Body of pancreas (tissue), 4 donors: Measurements from ENCODE around the gene VPS16.

ENCODE experiments used
- CTCF ChIP-seq, 7 experiments: fragments of 450-650 bp in 4 of 7; fragments of 200-600 bp in 3 of 7; sonication (generic) in 3 of 7; IDR thresholded peaks; one replicate each; pipeline ENCODE4 v1.5.1; 2016 to 2019; ENCODE audit warnings: antibody characterized with exemption in 7 of 7
- POLR2A ChIP-seq, 3 donors: fragments of 450-650 bp; IDR thresholded peaks; one replicate each; pipeline ENCODE4 v1.6.1; 2016; ENCODE audit warnings: antibody characterized with exemption in 3 of 3, mild to moderate bottlenecking in 2 of 3

GRCh38 chr20:2900845-2901592 is 60.5 kb downstream of the VPS16 start:
- TF ChIP-seq CTCF (IDR thresholded peaks at IDR 0.05) (no peak), POLR2A (IDR thresholded peaks at IDR 0.05) (no peak)
